GM13977 (cell line): Measurements from ENCODE around the gene FOXP4.

Experiments used
- DNase-seq: peaks from one replicate; pipeline ENCODE4 v3.0.0; 2012; ENCODE audit warnings: low spot score
- in situ Hi-C: fragments of 300-500 bp; cut with MboI; formaldehyde crosslinking; loops from one replicate; pipeline ENCODE4 v1.12.0; 2022; ENCODE audit warnings: low sequenced_read_pairs, low pct_unique_long_range_greater_than_20kb, mixed read lengths, inconsistent platforms; ENCODE audit not compliant: unreplicated experiment
- TF ChIP-seq, protein P1 (sequence below): IDR thresholded peaks from 2 replicates; pipeline ENCODE4 v1.5.1; 2012; ENCODE audit warnings: mild to moderate bottlenecking, control low read depth; ENCODE audit not compliant: insufficient read depth; ENCODE audit errors: extremely low read depth, missing control alignments

Gene FOXP4

DNA sequence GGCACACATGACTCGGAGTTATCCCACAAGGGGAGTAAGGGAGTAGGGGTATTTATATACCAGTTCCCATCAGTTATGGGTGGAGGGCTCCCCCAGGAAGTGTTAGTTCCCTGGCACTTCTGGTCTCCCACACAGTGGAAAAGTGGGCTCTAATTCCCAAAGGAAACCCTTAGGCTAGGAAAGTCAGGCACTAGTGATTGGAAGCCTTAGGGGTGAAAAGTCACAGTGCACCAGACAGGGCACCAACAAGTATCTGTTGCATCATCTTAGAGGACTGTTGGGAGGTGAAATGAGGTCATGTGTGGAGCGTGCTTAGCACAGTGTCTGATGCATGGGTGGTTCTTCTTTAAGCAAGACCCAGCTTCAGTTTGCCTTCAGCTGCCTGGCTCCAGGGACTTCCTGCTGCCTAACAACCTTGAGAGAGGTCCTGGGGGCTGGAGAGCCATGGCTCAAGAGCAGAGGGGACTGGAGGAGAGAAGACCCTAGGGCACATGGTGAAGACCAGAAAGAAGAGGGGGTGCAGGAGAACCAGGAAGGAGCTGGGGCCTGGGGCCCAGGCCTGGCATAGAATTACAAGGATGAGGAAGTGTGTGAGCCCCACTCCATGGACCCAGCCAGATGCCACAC is 7.5 kb upstream of the FOXP4 start:
- no peak for DNase-seq
- in situ Hi-C loops = no loop called here
- TF ChIP-seq, protein P1, sequence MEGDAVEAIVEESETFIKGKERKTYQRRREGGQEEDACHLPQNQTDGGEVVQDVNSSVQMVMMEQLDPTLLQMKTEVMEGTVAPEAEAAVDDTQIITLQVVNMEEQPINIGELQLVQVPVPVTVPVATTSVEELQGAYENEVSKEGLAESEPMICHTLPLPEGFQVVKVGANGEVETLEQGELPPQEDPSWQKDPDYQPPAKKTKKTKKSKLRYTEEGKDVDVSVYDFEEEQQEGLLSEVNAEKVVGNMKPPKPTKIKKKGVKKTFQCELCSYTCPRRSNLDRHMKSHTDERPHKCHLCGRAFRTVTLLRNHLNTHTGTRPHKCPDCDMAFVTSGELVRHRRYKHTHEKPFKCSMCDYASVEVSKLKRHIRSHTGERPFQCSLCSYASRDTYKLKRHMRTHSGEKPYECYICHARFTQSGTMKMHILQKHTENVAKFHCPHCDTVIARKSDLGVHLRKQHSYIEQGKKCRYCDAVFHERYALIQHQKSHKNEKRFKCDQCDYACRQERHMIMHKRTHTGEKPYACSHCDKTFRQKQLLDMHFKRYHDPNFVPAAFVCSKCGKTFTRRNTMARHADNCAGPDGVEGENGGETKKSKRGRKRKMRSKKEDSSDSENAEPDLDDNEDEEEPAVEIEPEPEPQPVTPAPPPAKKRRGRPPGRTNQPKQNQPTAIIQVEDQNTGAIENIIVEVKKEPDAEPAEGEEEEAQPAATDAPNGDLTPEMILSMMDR = no peak

DNA sequence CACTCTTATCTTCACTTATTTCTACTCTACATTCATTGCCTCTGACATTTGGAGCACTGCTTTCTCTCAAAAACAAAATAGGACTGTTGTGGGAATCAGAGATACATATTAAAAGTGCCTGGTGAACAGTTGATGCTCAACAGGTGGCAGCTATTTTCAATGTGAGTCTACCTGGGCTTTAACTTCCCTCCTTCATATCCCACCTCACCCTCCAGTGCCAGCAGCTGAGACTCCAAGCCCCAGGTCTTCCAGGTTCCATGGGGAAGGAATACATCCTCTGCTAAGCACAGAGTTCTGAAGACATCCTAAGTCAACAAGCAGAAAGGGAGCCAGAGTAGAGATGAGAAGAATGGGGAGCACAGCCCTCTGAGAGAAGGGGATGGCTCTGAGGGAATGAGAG is 7.0 kb upstream of the FOXP4 start:
- in situ Hi-C loops = no loop called here
- TF ChIP-seq, protein P1 = no peak
- DNase-seq = no peak

DNA sequence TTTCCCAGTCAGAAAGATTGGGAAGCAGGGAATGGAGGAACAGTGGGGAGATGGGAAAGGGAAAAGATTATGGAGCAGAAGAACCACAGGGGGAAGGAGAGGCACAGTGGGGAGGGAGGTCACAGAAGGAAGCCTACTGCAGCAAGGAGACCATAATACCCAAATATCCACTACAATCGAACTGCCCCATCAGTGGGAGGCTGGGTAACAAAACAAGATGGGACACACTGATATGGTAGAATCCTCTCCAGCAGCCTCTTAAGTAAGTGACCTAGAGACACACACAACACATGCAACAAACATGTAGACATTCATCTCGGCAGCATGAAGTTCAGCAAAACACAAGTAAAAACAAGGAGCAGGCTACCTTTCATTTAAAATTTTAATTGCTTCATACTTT is 4.8 kb upstream of the FOXP4 start:
- no peak for DNase-seq
- TF ChIP-seq, protein P1 = no peak
- in situ Hi-C loops = no loop called here

DNA sequence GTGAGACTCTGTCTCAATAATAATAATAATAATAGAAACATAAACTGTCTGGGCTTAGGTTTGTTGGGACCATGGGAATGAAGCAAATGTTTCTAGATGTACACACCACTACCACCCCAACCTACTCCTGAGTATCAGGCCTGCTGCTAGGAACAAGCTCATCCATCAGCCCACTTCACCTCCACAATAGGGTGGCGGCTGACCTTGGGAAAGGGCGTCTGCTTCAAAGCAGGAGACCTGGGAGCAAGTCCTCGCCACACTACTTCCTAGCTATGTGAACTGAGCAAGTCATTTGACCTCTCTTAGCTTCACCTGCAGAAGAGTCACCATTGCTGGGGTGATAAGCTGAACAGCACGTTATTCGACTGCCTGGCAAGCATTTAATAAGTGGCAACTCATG is 3.1 kb upstream of the FOXP4 start:
- in situ Hi-C loops = no loop called here
- DNase-seq = no peak
- TF ChIP-seq, protein P1 = no peak

DNA sequence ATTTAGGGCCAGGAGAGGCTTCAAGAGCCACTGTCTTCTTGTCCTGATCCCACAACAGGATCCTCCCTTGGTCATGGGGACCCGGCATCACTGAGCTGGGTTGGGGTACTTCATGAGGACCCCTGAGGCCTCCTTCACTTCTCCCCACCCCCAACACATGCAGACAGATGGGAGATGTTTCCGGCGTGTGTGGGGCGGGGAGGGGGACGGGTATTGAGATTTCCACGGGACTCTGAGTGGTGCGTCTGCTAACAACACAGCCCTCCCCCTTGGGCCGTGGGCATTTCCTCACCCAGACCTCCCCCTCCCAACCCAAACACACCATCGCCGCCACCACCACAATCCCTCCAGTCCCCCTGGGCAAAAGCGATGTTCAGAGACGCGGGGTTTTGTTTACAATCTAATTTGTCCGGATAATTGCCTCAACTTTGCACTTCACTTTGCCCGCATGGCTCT is 906 bp upstream of the FOXP4 start:
- in situ Hi-C loops = no loop called here
- no peak for DNase-seq

DNA sequence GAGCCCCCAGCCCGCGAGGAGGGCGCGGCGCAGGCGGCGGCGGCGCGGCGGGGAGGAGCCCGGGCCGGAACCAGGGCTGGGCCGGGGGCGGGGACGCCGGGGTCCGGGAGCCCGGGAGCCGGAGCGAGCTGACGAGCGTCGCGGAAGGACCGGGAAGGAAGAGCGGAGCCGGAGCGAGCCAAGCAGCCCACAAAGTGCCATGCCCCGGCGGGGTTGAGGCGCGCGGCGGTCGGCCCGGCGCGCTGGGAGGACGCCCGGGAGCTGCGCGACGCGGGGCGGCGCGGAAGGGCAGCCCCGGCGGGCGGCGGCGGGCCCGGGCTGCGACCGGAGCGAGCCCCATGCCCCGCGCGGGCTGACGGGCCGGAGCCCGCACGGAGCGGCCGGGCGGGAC is 289 bp downstream of the FOXP4 start:
- in situ Hi-C loops = no loop called here
- TF ChIP-seq, protein P1 = no peak
- DNase-seq = no peak

More for the DNA sequence above, 906 bp upstream of the FOXP4 start:
- TF ChIP-seq, protein P1 = no peak
